Hepatocyte (in vitro differentiated cells): ENCODE data around the gene TESK2.

ENCODE experiments used
- EZH2 ChIP-seq: fragments of 200-600 bp; sonication (generic); IDR thresholded peaks from 2 replicates; pipeline ENCODE4 v1.6.1; 2016; ENCODE audit warnings: antibody characterized with exemption, mild to moderate bottlenecking, borderline replicate concordance
- EZH2phosphoT487 ChIP-seq: fragments of 200-600 bp; sonication (generic); IDR thresholded peaks from one replicate; pipeline ENCODE4 v1.6.1; 2018; ENCODE audit warnings: antibody characterized with exemption, mild to moderate bottlenecking, low read depth, moderate library complexity; ENCODE audit not compliant: unreplicated experiment, severe bottlenecking
- TF ChIP-seq, protein P1 (sequence below): fragments of 200-600 bp; sonication (generic); IDR thresholded peaks from 2 replicates; pipeline ENCODE4 v1.5.1; 2016; ENCODE audit warnings: antibody characterized with exemption, mild to moderate bottlenecking; ENCODE audit not compliant: poor library complexity

DNA sequence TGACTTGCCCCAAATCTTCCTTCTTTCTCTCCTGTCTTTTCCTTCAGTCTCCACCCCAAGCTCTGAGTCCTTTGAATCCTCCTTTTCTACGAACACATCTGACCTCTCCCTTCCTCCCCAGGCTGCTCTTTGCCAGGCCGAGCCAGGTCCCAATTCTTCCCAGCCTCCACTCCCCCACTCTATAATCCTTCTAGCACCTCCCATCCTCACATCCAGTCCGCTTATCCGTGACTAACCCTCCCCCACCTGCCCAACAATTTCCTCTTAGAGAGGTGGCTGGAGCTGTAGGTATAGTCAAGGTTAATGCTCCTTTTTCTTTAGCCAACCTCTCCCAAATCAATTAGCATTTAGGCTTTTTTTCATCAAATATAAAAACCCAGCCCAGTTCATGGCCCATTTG lies 173.8 kb downstream of the TESK2 start:
- TF ChIP-seq EZH2phosphoT487 (no peak), EZH2 (no peak)
- TF ChIP-seq, protein P1, sequence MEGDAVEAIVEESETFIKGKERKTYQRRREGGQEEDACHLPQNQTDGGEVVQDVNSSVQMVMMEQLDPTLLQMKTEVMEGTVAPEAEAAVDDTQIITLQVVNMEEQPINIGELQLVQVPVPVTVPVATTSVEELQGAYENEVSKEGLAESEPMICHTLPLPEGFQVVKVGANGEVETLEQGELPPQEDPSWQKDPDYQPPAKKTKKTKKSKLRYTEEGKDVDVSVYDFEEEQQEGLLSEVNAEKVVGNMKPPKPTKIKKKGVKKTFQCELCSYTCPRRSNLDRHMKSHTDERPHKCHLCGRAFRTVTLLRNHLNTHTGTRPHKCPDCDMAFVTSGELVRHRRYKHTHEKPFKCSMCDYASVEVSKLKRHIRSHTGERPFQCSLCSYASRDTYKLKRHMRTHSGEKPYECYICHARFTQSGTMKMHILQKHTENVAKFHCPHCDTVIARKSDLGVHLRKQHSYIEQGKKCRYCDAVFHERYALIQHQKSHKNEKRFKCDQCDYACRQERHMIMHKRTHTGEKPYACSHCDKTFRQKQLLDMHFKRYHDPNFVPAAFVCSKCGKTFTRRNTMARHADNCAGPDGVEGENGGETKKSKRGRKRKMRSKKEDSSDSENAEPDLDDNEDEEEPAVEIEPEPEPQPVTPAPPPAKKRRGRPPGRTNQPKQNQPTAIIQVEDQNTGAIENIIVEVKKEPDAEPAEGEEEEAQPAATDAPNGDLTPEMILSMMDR, result no peak
